ENCODE results near the gene DEK. TPM values are rescaled to one million over a fixed set of nuclear protein-coding genes. Genes with fewer than 3 reads are reported as not detected.

Gene DEK
- total RNA-seq, 4 donors from 2014 or later = 69.0 to 101 (median 87.9) TPM

GRCh38 chr6:18302561-18303439 lies 38.5 kb upstream of the DEK start:
- DNase-seq (ENCODE audit: low spot score in 2 of 2) = no peak
- intact Hi-C loops (cut with DNase I; ENCODE audit: low total_unique reads) = no loop called here
- TF ChIP-seq CTCF (IDR thresholded peaks at IDR 0.05) (no peak), POLR2A (IDR thresholded peaks at IDR 0.05) (no peak)
- WGBS, 2 donors = 86 to 88% methylated on average over 8 of the region's 8 CpGs
- H3K4me3 ChIP-seq (ENCODE audit: low read depth, poor library complexity, severe bottlenecking) = no peak overlapping the region

- intact Hi-C loops (cut with DNase I; ENCODE audit: low total_unique reads) = no loop called here
- TF ChIP-seq CTCF (IDR thresholded peaks at IDR 0.05) = no peak
- WGBS, 2 donors = 56 to 59% methylated on average over 6 of the region's 6 CpGs
- DNase-seq (ENCODE audit: low spot score in 2 of 2) = no peak
- H3K4me3 ChIP-seq (ENCODE audit: low read depth, poor library complexity, severe bottlenecking) = no peak overlapping the region
Observed at GRCh38 chr6:18293076-18293904, 29.0 kb upstream of the DEK start.

- no peak overlapping the region for H3K4me3 ChIP-seq (ENCODE audit: low read depth, poor library complexity, severe bottlenecking)
- DNase-seq (ENCODE audit: low spot score in 2 of 2) = no peak
- 55 to 87% methylated on average over 4 of the region's 4 CpGs for WGBS, 2 donors
- TF ChIP-seq POLR2A (IDR thresholded peaks at IDR 0.05) (no peak), CTCF (IDR thresholded peaks at IDR 0.05) (no peak)
- intact Hi-C loops (cut with DNase I; ENCODE audit: low total_unique reads) = no loop called here
Observed at GRCh38 chr6:18289283-18289682, 25.0 kb upstream of the DEK start.

- TF ChIP-seq CTCF (IDR thresholded peaks at IDR 0.05) = no peak
- TF ChIP-seq POLR2A (IDR thresholded peaks at IDR 0.05) = no peak
- H3K4me3 ChIP-seq (ENCODE audit: low read depth, poor library complexity, severe bottlenecking) = no peak overlapping the region
- WGBS, 2 donors = 82 to 86% methylated on average over 2 of the region's 2 CpGs
- intact Hi-C loops (cut with DNase I; ENCODE audit: low total_unique reads) = no loop called here
- DNase-seq (ENCODE audit: low spot score in 2 of 2) = no peak
Observed at GRCh38 chr6:18284261-18284660, 19.9 kb upstream of the DEK start.

- WGBS, 2 donors = 89 to 94% methylated on average over 3 to 4 of the region's 4 CpGs
- no peak for TF ChIP-seq POLR2A (IDR thresholded peaks at IDR 0.05)
- no peak for TF ChIP-seq CTCF (IDR thresholded peaks at IDR 0.05)
- DNase-seq (ENCODE audit: low spot score in 2 of 2) = no peak
- intact Hi-C loops (cut with DNase I; ENCODE audit: low total_unique reads) = no loop called here
- H3K4me3 ChIP-seq (ENCODE audit: low read depth, poor library complexity, severe bottlenecking) = no peak overlapping the region
Observed at GRCh38 chr6:18281564-18281963, 17.2 kb upstream of the DEK start.
